ENCODE data around the gene CDS2. TPM values are rescaled to one million over a fixed set of nuclear protein-coding genes. Genes with fewer than 3 reads are reported as not detected.

Gene CDS2
- total and polyA plus RNA-seq, 2 of the 13 experiments (the other 11 are each of a cell fraction or from before 2014, with no cell fraction given) = 81.3 to 153 TPM

GRCh38 chr20:5119435-5120184, 7.2 kb upstream of the CDS2 start, which contains the start of gene PCNA (continued):
- TF ChIP-seq, protein P1, sequence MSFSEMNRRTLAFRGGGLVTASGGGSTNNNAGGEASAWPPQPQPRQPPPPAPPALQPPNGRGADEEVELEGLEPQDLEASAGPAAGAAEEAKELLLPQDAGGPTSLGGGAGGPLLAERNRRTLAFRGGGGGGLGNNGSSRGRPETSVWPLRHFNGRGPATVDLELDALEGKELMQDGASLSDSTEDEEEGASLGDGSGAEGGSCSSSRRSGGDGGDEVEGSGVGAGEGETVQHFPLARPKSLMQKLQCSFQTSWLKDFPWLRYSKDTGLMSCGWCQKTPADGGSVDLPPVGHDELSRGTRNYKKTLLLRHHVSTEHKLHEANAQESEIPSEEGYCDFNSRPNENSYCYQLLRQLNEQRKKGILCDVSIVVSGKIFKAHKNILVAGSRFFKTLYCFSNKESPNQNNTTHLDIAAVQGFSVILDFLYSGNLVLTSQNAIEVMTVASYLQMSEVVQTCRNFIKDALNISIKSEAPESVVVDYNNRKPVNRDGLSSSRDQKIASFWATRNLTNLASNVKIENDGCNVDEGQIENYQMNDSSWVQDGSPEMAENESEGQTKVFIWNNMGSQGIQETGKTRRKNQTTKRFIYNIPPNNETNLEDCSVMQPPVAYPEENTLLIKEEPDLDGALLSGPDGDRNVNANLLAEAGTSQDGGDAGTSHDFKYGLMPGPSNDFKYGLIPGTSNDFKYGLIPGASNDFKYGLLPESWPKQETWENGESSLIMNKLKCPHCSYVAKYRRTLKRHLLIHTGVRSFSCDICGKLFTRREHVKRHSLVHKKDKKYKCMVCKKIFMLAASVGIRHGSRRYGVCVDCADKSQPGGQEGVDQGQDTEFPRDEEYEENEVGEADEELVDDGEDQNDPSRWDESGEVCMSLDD (CRISPR knock-in tag; IDR thresholded peaks at IDR 0.05; ENCODE audit: borderline replicate concordance) = peak; percentile 71
- TF ChIP-seq IKZF4 (CRISPR knock-in tag; IDR thresholded peaks at IDR 0.05; ENCODE audit: borderline replicate concordance, low read depth, not compliant biosample characterization) (peak; percentile 98), JDP2 (CRISPR knock-in tag; IDR thresholded peaks at IDR 0.05; ENCODE audit: borderline replicate concordance) (peak; percentile 19; the same call in 1 of the 2 replicates), FOXA3 (CRISPR knock-in tag; IDR thresholded peaks at IDR 0.05) (peak; percentile 61), BATF2 (CRISPR knock-in tag; IDR thresholded peaks at IDR 0.05) (peak; percentile 93), DMAP1 (CRISPR knock-in tag; IDR thresholded peaks at IDR 0.05) (peak; percentile 97), ZBTB20 (CRISPR knock-in tag; IDR thresholded peaks at IDR 0.05; ENCODE audit: borderline replicate concordance, low read depth) (peak; percentile 96), ZNF326 (CRISPR knock-in tag; IDR thresholded peaks at IDR 0.05; ENCODE audit: borderline replicate concordance) (no peak), ZNF121 (CRISPR knock-in tag; IDR thresholded peaks at IDR 0.05) (peak; percentile 4; the same call in 1 of the 2 replicates), PHF20 (CRISPR knock-in tag; IDR thresholded peaks at IDR 0.05) (peak; percentile 73), ARNT (IDR thresholded peaks at IDR 0.05) (no peak), RFX1 (IDR thresholded peaks at IDR 0.05) (no peak), RARA (CRISPR knock-in tag; IDR thresholded peaks at IDR 0.05) (peak; percentile 32; the same call in 1 of the 2 replicates), FOXP1 (IDR thresholded peaks at IDR 0.05) (no peak), FOXP1 (CRISPR knock-in tag; IDR thresholded peaks at IDR 0.05) (no peak; the same call in 1 of the 2 replicates), CHD4 (IDR thresholded peaks at IDR 0.05; ENCODE audit: borderline replicate concordance, low read length) (0 out of 2 replicates have a peak, but pooled peaks have one; percentile 5), SIX1 (CRISPR knock-in tag; IDR thresholded peaks at IDR 0.05; ENCODE audit: borderline replicate concordance) (no peak; the same call in 1 of the 2 replicates)
- TF ChIP-seq, protein P2, sequence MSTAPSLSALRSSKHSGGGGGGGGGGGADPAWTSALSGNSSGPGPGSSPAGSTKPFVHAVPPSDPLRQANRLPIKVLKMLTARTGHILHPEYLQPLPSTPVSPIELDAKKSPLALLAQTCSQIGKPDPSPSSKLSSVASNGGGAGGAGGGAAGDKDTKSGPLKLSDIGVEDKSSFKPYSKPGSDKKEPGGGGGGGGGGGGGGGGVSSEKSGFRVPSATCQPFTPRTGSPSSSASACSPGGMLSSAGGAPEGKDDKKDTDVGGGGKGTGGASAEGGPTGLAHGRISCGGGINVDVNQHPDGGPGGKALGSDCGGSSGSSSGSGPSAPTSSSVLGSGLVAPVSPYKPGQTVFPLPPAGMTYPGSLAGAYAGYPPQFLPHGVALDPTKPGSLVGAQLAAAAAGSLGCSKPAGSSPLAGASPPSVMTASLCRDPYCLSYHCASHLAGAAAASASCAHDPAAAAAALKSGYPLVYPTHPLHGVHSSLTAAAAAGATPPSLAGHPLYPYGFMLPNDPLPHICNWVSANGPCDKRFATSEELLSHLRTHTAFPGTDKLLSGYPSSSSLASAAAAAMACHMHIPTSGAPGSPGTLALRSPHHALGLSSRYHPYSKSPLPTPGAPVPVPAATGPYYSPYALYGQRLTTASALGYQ (CRISPR knock-in tag; IDR thresholded peaks at IDR 0.05) = peak; percentile 77
- TF ChIP-seq, protein P3, sequence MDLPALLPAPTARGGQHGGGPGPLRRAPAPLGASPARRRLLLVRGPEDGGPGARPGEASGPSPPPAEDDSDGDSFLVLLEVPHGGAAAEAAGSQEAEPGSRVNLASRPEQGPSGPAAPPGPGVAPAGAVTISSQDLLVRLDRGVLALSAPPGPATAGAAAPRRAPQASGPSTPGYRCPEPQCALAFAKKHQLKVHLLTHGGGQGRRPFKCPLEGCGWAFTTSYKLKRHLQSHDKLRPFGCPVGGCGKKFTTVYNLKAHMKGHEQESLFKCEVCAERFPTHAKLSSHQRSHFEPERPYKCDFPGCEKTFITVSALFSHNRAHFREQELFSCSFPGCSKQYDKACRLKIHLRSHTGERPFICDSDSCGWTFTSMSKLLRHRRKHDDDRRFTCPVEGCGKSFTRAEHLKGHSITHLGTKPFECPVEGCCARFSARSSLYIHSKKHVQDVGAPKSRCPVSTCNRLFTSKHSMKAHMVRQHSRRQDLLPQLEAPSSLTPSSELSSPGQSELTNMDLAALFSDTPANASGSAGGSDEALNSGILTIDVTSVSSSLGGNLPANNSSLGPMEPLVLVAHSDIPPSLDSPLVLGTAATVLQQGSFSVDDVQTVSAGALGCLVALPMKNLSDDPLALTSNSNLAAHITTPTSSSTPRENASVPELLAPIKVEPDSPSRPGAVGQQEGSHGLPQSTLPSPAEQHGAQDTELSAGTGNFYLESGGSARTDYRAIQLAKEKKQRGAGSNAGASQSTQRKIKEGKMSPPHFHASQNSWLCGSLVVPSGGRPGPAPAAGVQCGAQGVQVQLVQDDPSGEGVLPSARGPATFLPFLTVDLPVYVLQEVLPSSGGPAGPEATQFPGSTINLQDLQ (CRISPR knock-in tag; IDR thresholded peaks at IDR 0.05) = peak; percentile 99
- TF ChIP-seq, protein P4, sequence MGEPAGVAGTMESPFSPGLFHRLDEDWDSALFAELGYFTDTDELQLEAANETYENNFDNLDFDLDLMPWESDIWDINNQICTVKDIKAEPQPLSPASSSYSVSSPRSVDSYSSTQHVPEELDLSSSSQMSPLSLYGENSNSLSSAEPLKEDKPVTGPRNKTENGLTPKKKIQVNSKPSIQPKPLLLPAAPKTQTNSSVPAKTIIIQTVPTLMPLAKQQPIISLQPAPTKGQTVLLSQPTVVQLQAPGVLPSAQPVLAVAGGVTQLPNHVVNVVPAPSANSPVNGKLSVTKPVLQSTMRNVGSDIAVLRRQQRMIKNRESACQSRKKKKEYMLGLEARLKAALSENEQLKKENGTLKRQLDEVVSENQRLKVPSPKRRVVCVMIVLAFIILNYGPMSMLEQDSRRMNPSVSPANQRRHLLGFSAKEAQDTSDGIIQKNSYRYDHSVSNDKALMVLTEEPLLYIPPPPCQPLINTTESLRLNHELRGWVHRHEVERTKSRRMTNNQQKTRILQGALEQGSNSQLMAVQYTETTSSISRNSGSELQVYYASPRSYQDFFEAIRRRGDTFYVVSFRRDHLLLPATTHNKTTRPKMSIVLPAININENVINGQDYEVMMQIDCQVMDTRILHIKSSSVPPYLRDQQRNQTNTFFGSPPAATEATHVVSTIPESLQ (CRISPR knock-in tag; conservative IDR thresholded peaks at IDR 0.05) = peak; percentile 87; the same call in 1 of the 2 replicates

Data from HepG2 (cell line).